Activated naive CD4-positive, alpha-beta T cell treated with anti-CD3 and anti-CD28 coated beads, Interleukin-2, amount 50 U/mL, for 16 hours (primary cell): Measurements from ENCODE around the gene CTDSP2.
"Not testable (repeated sequence)": the region's sequence is repeated elsewhere in the genome, so short reads cannot be mapped to it uniquely, and the experiment has no call there.

Experiments
- DNase-seq: peaks from one replicate; pipeline ENCODE4 v3.0.0-alpha.2; 2020

Gene CTDSP2

DNA sequence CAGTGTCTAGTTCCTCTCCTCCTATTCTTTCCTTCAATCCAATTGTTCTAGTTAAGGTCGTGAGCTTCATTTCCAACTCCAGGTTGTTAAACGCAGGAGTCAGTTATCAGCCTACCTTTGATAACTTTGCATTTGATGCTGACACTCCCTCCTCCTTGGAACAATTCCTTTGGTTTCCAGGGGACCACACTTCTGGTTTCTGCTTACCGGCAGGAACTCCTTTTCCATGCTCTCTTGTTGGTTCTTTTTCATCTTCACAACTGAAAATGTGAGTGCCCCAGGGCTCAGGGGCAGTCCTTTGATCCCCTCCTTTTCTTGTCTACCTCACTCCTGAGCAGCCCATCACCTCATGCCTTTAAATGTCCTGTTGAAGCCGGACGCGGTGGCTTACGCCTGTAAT is 69.2 kb downstream of the CTDSP2 start:
- DNase-seq: no peak

DNA sequence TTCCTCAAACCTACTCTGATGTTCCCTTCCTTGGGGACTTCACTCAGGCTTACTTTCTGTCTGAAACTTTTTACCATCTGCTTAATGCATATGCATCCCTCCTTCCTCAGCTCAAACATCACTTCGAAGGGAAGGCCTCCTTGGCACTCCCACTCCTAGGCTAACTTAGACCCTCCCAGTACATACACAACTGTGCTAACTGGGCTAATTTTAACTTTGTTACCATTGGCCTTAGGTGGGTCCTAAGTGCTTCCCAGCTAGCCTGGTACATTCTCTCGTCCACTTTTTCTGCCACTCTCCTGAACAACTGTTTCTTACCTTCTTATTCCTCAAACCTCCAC is 70.3 kb downstream of the CTDSP2 start:
- DNase-seq: no peak

DNA sequence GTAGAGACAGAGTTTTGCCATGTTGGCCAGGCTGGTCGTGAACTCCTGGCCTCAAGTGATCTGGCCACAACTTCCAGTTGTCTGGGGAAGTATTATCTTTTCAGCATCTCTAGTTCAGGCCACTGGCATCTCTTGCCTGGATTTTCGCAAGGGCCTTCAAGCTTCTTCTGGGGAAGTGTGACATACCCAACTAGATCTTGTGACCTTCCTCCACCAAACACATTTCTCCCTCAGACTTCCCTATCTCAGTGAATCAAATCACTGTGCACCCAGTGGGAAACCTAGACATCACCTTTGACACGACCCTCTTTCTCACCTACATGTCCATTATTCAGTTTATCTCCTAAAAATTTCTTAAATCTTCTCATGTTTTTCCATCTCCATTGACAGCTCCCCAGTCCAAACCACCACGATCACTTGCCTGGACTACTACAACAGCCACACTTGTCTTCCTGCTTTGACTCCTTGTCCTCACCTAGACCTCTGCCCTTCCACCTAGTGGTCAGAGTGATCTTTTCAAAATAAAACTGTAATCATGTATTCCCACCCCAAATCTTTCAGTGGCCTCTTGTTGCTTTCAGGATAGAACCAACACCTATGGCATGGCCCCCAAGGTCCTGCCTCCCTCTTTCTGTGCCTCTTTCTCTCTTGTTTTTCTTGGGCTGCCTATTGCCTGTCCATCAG is 70.8 kb downstream of the CTDSP2 start:
- DNase-seq: no peak

DNA sequence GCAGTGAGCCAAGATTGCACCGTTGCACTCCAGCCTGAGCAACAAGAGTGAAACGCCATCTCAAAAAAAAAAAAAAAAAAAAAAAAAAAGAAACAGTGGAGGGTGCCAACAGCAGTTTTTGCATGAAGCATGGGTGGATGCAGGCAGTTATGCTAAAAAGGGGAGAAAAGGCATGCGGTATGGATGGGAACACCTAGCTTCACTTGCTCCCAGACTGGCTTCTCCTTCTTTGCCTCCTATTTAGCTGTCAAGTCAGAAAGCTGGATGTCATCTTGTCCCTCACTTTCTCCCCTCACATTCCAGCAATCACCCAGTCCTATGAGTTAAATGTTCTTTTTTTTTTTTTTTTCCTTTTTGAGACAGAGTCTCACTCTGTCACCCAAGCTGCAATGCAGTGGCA is 71.5 kb downstream of the CTDSP2 start:
- DNase-seq: no peak

DNA sequence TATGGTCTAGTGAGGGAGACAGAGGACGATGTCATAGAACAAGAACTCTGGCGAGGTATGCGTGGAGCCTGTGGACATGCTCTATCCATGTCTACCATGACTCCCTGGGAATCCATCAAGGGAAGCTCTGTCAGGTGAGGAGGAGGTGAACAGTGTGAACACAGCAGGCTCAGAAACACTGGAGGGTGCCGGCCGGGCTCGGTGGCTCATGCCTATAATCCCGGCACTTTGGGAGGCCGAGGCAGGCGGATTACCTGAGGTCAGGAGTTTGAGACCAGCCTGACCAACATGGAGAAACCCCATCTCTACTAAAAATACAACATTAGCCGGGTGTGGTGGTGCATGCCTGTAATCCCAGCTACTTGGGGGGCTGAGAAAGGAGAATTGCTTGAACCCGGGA is 71.9 kb downstream of the CTDSP2 start:
- DNase-seq: not testable (repeated sequence)

DNA sequence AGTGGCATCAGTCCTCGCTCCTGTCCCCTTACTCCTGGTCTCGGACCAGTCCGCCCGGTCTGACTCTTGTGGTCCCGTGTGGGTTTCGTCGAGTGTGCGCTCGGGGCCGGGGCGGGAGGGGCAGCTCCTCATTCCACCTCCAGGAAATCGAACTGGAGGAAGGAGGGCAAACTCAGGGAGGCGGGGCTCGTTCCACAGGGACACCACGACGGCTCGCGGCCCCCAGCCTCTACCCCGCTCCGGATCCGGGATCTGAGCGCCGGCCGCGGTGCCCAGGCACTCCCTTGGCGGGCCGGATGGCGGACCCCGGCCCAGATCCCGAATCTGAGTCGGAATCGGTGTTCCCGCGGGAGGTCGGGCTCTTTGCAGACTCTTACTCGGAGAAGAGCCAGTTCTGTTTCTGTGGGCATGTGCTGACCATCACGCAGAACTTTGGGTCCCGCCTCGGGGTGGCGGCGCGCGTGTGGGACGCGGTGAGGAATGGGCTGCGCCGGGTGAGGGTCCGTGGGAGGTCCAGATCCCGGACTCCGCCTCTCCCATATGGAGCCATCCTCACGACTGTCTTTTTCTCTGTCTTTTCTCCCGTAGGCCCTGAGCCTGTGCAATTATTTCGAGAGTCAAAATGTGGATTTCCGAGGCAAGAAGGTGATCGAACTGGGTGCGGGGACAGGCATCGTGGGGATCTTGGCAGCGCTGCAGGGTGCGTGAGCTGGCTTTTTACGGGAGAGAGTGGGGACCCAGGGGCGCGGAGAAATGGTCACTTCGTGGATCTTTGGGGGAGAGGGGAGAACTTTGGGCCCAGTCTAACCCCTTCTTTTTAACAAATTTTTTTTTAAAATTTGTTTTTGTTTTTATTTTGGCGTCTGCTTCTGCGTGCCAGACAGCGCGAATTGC is 73.9 kb downstream of the CTDSP2 start, which contains the start of gene EEF1AKMT3:
EEF1AKMT3 (plus strand) TSS at position 186 of the 894 bp plus-strand sequence; CDS start at position 297, 111 bp downstream.
- no peak for DNase-seq

DNA sequence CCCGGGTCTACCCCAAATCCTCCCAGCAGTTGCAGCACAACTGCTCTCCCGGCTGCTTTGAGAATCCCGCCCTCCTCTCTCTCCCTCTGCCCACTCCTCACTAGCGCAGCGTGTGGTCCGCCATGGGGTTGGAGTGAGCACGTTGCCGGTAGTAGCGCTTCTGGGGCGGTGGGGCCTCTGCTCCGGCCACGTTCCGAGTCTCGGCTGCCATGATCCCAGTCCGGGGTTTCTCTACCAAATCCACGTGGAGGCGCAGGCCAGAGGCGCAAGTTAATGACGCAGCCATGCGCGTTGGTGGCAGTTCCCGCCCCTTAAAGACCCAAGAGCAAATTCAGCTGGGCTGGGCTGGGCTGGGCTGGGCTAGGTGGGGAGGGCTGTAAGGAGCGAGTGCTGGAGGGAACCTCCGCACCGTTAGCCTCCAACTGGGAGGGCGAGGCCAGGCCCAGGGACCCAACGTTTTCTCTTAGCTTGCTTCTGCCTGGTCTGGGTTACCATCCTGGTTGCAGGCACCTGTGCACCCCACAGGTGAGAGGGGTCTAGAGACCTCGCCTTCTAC is 74.6 kb downstream of the CTDSP2 start, which contains the start of gene METTL1:
METTL1 (minus strand) TSS at position 233 of the 556 bp plus-strand sequence; CDS start at position 211, 22 bp downstream.
- peak; percentile 94 for DNase-seq

DNA sequence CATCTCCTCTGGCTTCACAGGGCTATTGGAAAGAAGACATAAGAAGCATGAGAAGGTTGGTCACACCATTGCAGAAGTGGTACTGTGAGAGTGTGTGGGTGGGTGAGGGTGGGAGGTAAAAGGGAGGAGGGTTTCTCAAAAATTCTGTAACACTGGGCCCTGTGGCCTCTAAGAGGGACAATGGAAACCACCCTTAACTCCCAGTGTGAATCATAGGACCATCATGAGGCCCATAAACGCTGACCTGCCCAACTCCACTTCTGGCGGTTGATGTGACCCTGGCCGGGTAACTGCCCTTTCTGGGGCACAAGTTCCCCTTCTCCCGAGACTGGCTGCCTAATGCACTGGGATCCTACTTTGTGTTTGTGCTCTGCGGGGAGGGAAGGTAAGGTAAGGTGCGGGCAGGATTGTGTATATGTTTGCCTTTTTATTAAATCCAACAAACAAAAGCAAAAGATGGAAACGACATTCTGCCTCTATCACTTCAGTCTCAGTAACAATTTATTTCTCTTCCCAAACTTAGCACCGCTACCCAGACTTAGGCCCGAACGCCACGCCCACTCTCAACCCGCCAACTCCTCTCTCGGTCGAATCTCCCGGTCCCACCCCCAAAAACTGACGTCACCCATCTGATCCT is 75.2 kb downstream of the CTDSP2 start:
- peak; percentile 94 for DNase-seq

DNA sequence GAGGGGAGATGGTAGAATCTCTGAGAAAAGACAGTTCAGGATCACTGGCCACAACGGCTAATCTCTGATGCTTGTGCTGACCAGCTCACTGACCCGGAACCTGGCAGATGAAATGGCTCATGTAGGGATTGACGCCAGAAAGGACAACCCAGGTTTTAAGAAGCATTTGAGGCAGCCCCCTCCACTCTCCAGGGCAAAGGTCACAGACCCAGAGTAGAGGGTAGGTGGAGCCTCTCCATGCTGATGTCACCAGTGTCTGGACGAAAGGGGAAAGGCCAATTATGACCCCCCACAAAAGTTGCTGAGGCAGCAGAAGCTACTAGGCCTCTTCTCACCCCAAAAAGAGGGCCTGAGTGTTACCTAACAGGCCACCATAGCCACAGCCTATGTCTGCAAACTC is 75.8 kb downstream of the CTDSP2 start:
- no peak for DNase-seq
